Activated T-helper 1 cell treated with anti-CD3 and anti-CD28 coated beads, Interleukin-12 subunit alpha, Interleukin-12 subunit beta, Interleukin-2, Interleukin-4 antibody, amounts not matched to agents 30 ng/mL and 10 ng/mL and 1 ng/mL, durations not matched to agents 14 hours and 24 hours and 36 hours (primary cell): ENCODE results near the gene ACR. TPM values are rescaled to one million over a fixed set of nuclear protein-coding genes. Genes with fewer than 3 reads are reported as not detected.

Experiments
- DNase-seq: peaks from one replicate; pipeline ENCODE4 v3.0.0; 2021; ENCODE audit warnings: low spot score
- H3K27ac Mint-ChIP-seq: one replicate; pipeline ENCODE4 v1.8.0; 2021; ENCODE audit warnings: mild to moderate bottlenecking, mixed read lengths
- H3K27me3 Mint-ChIP-seq: one replicate; pipeline ENCODE4 v1.8.0; 2022; ENCODE audit warnings: mild to moderate bottlenecking, moderate library complexity, mixed read lengths; ENCODE audit not compliant: insufficient read depth
- H3K36me3 Mint-ChIP-seq: one replicate; pipeline ENCODE4 v1.8.0; 2021; ENCODE audit warnings: low read depth, mixed read lengths
- H3K4me1 Mint-ChIP-seq: one replicate; pipeline ENCODE4 v1.8.0; 2021; ENCODE audit warnings: low read depth, mixed read lengths
- H3K4me3 Mint-ChIP-seq: one replicate; pipeline ENCODE4 v1.8.0; 2021; ENCODE audit warnings: mild to moderate bottlenecking, moderate library complexity, mixed read lengths
- H3K9me3 Mint-ChIP-seq: one replicate; pipeline ENCODE4 v1.8.0; 2021; ENCODE audit warnings: mixed read lengths
- intact Hi-C: fragments of 100-400 bp; cut with micrococcal nuclease; formaldehyde crosslinking; loops from one replicate; pipeline ENCODE4 v1.15.1; 2024
- total RNA-seq: library from RNA; stranded (reverse); gene quantifications from 2 replicates; pipeline ENCODE4 v1.2.3, GENCODE V29; 2022

Gene ACR
- not detected in 2 replicates for total RNA-seq

DNA sequence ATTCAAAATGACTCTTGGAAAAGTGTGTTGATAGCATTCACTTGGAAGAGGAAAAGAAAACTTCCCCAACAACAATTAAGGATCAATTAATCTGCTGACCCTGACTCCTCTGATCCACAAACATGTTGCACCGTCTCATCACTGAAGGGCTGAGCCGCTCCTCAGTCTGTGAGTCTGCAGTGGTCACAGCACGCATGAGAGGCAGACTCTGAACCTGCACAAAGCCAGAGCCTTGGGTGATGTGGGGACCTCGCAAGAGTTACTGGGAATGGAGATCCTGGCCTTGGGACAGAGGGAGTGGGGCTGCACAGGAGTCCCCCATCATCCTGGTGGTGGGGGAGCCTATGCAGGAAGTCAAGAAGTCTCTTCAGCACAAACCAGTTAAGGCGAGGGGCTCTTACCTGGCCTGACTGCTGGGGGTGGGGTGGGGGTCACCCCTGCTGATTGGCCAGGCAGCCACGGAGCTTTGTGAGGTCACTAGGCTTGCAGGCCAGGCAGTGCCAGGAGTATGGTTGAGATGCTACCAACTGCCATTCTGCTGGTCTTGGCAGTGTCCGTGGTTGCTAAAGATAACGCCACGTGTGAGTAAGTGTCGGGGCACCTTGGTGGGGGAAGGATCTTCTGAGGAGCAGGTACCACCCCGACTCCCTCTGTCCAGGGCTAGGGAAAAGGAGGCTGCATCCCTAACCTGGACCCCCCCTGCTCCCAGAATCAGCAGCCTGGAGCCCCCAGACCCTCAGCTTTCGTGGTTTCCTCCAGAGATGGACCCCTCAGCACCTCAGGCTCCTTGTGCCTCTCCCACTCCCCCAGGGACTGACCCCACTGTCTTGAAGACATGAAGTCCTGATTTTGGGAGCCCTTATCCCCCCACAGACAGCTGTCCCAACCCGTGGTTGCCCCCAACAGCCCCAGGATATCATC lies at the start of gene ACR:
ACR (plus strand) TSS at position 477 of the 921 bp plus-strand sequence; CDS start at position 509, 32 bp downstream.
- Mint-ChIP-seq H3K4me3 (no peak within 1 kb of the TSS), H3K9me3 (no peaks in the 10 kb centered on the region), H3K27me3 (no peaks in the 10 kb centered on the region), H3K36me3 (no peaks in the 10 kb centered on the region), H3K27ac (no peak within 1 kb of the TSS), H3K4me1 (no peaks in the 10 kb centered on the region)
- no peak for DNase-seq
- intact Hi-C loops, result no loop called here

DNA sequence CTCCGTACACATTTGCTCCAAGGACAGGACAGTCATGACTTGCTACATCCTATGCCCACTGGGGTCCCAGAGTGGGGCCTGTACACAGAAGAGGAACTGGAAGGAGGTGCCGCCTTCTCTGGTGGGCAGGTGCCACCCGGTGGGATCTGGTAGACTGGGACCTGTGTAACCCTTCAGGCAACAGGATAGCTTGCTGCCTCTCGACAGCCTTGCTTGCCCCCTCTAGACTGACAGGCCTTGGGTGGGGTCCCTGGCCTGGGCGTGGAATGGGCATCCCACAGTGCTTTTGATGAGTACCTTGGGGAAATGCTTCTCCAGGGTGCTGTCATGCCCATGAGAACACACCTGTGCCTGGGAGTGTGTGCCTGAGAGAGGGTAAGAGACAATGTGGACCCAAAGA lies 49.6 kb upstream of the ACR start:
- intact Hi-C loops, result no loop called here
- H3K9me3 Mint-ChIP-seq, result no peaks in the 10 kb centered on the region
- H3K4me1 Mint-ChIP-seq, result peaks cover 7% of the 10 kb centered on the region
- no peak for DNase-seq
- no peak overlapping the region for H3K27ac Mint-ChIP-seq
- H3K4me3 Mint-ChIP-seq, result no peak overlapping the region
- no peaks in the 10 kb centered on the region for H3K36me3 Mint-ChIP-seq
- H3K27me3 Mint-ChIP-seq, result peaks cover 11% of the 10 kb centered on the region

DNA sequence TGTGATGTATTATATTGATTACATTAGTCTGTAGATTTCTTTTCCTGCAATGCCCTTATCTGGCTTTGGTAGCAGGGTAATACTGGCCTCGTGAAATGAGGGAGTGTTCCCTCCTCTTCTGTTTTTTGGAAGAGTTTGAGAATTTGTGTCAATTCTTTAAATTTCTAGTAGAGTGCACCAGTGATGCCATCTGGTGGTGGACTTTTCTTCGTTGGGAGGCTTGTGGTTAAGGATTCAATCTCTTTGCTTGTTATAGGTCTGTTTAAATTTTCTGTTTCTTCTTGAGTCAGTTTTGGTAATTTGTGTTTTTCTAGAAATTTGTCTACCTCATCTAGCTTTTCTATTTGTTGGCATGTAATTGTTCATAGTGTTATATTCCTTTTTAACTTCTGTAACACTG lies 46.5 kb upstream of the ACR start:
- Mint-ChIP-seq H3K36me3 (no peaks in the 10 kb centered on the region), H3K4me1 (peaks cover 7% of the 10 kb centered on the region), H3K27me3 (peaks cover 11% of the 10 kb centered on the region), H3K4me3 (no peak overlapping the region), H3K27ac (no peak overlapping the region), H3K9me3 (no peaks in the 10 kb centered on the region)
- peak; percentile 17 for DNase-seq
- intact Hi-C loops, result loop anchor here (2.0 to 5.0 kb wide), 4 partner anchors 63 to 154 kb away; partner anchors contain the start of genes ARSA and CHKB

DNA sequence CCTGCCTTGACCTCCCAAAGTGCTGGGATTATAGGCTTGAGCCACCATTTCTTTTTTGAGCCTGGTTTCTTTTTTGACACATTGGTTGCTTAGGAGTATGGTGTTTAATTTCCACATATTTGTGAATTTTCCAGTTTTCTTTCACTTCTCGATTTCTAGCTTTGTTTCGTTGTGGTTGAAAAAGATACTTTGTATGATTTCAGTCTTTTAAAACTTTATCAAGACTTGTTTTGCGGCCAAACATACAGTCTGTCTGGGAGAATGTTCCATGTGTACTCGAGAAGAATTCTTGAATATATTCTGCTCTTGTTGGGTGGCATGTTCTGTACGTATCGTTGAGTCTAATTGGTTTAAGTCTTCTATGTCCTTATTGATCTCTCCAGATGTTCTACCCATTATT lies 44.5 kb upstream of the ACR start:
- Mint-ChIP-seq H3K4me3 (no peak overlapping the region), H3K27ac (no peak overlapping the region), H3K36me3 (no peaks in the 10 kb centered on the region), H3K27me3 (peaks cover 11% of the 10 kb centered on the region), H3K9me3 (no peaks in the 10 kb centered on the region), H3K4me1 (peaks cover 7% of the 10 kb centered on the region)
- no peak for DNase-seq
- intact Hi-C loops, result loop anchor here (5.0 kb wide), 1 partner anchor 156 kb away; no protein-coding TSS in a partner anchor

- peaks cover 7% of the 10 kb centered on the region for H3K4me1 Mint-ChIP-seq
These were observed 43.9 kb upstream of the ACR start for GRCh38 chr22:50694099-50694605.

GRCh38 chr22:50694766-50695420 lies 43.1 kb upstream of the ACR start:
- intact Hi-C loops, result loop anchor here (5.0 kb wide), 1 partner anchor 158 kb away; no protein-coding TSS in a partner anchor
- H3K27me3 Mint-ChIP-seq, result peaks cover 11% of the 10 kb centered on the region
- no peak overlapping the region for H3K27ac Mint-ChIP-seq
- no peak for DNase-seq
- peaks cover 7% of the 10 kb centered on the region for H3K4me1 Mint-ChIP-seq
- no peak overlapping the region for H3K4me3 Mint-ChIP-seq
- H3K9me3 Mint-ChIP-seq, result no peaks in the 10 kb centered on the region
- no peaks in the 10 kb centered on the region for H3K36me3 Mint-ChIP-seq

More at GRCh38 chr22:50694099-50694605, 43.9 kb upstream of the ACR start:
- Mint-ChIP-seq H3K36me3 (no peaks in the 10 kb centered on the region), H3K4me3 (no peak overlapping the region), H3K9me3 (no peaks in the 10 kb centered on the region), H3K27ac (no peak overlapping the region), H3K27me3 (peaks cover 11% of the 10 kb centered on the region)
- DNase-seq, result no peak
- intact Hi-C loops, result loop anchor here (5.0 kb wide), 1 partner anchor 157 kb away; no protein-coding TSS in a partner anchor

DNA sequence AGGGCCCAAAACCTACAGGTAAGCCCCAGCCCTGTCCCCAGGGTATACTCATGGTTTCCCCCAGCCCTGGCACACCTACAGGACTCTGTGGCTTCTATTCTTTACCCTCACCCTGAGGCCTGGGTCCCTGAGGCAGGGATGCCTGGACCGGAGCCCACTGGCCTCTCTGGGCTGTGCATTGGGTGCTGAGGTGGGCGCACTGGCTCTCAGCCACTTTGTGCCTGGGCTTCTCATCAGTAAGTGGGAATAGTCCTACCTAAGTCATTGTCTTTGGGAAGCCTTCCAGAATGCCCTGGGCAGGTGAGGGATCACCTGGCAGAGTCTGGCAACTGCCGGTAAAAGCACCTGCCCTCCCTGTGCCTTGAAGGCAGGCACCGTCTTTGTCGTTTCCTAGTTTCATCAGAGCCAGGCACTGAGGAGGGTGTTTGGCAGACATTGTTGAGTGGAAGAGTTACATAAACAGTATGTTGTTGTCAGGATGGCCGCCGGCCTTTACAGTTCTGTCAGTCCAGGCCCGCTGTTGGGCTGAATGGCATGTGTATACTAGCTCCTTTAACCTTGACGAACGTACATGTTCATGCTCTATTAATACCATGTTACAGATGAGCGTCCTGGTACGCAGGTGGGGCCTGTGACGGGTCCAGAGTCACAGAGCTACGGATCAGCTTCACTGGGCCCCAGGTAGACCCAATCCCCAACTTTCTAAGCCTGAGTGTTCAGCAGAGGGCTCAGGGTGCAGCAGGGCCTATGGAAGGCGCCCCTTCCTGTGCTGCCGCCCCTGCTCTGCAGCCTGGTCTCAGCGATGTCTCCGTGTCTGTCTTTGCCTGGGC lies 42.4 kb upstream of the ACR start:
- intact Hi-C loops, result no loop called here
- no peak overlapping the region for H3K27ac Mint-ChIP-seq
- no peak overlapping the region for H3K4me3 Mint-ChIP-seq
- H3K4me1 Mint-ChIP-seq, result peaks cover 7% of the 10 kb centered on the region
- H3K27me3 Mint-ChIP-seq, result peaks cover 11% of the 10 kb centered on the region
- no peaks in the 10 kb centered on the region for H3K36me3 Mint-ChIP-seq
- no peak for DNase-seq
- no peaks in the 10 kb centered on the region for H3K9me3 Mint-ChIP-seq

GRCh38 chr22:50696251-50696798 lies 41.7 kb upstream of the ACR start:
- no peak for DNase-seq
- Mint-ChIP-seq H3K36me3 (no peaks in the 10 kb centered on the region), H3K4me1 (peaks cover 6% of the 10 kb centered on the region), H3K9me3 (no peaks in the 10 kb centered on the region), H3K27ac (no peak overlapping the region), H3K27me3 (peaks cover 11% of the 10 kb centered on the region), H3K4me3 (no peak overlapping the region)
- intact Hi-C loops, result no loop called here

DNA sequence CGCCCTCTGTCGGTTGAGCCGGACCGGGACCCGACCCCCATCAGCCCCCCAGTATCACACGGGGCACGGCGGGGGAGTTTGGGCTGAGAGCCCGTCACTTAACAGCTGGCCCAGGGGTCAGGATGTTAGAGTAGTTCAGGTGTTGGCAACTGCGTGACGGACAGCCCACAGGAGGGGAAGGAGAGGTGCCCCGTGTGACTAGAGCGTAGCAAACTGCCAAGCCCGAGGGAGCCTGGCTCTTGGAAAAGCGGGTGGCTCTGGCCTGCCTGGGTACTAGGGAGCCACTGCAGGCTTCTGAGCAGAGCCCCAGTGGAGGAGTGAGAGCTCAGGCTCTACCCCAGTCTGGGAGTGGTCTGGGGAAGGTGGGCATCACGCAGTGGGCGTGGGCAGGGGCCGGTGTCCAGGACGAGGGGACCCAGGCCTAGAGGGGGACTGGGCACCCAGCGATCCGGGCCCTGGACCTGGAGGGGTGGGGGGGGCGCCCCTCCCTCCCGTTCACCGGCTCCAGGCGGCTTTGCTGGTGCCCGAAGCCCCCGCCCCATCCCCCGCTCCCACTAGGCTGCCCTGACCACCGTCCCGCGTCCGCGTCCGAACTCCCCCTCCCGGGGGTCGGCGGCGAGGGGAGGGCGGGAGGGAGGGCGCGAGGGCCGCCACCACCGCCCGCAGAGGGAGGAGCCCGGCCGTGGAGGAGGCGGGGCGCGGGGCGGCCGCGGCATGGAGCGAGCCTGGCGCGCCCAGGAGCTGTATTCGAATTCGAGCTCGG lies 41.0 kb upstream of the ACR start:
- Mint-ChIP-seq H3K9me3 (no peaks in the 10 kb centered on the region), H3K27me3 (peaks cover 7% of the 10 kb centered on the region)

DNA sequence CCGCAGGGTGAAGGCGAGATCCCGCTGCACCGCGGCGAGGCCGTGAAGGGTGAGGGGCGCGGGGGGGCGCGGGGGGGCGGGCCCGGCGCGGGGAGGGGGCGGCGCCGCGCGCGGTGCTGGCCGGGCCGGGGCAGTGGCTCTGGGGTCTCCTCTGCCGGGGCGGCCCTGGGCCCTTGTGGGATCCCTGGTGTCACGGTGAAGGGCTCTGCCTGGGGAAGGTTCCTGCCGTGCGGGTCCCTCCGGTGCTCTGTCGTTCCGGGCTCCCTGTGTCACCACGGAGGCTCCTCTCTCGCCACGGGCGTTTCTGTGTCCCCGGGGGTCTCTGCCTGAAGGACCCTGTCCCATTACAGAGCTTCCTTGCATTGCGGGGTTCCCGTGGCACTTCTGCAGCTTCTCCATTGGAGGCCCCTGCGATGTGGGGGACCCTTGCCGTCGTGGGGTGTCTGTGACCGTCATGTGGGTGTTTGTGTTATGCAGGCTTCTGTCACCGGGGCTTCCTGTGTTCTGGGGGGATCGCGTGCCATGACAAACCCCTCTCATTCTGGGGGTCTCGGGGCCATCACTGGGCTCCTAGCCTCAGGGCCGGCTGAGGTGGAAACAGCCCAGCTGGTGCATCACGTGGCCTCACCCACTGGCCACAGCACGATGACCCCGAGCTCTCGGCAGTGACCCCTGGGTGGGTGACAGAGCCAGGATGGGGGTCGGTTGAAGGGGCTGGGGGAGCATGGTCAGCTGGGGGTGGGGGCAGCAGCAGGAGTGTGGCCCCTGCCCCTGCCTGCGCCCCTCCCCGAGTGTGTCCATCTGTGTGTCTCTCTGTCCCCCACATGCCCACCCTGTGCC lies 40.1 kb upstream of the ACR start:
- H3K27me3 Mint-ChIP-seq, result peaks cover 3% of the 10 kb centered on the region
- intact Hi-C loops, result no loop called here
- H3K4me1 Mint-ChIP-seq, result peaks cover 11% of the 10 kb centered on the region
- no peak overlapping the region for H3K4me3 Mint-ChIP-seq
- H3K36me3 Mint-ChIP-seq, result no peaks in the 10 kb centered on the region
- H3K27ac Mint-ChIP-seq, result no peak overlapping the region
- DNase-seq, result no peak
- H3K9me3 Mint-ChIP-seq, result no peaks in the 10 kb centered on the region

More for the DNA sequence above, 41.0 kb upstream of the ACR start:
- Mint-ChIP-seq H3K36me3 (no peaks in the 10 kb centered on the region), H3K4me1 (peaks cover 3% of the 10 kb centered on the region), H3K4me3 (no peak overlapping the region), H3K27ac (no peak overlapping the region)
- no peak for DNase-seq
- intact Hi-C loops, result no loop called here

DNA sequence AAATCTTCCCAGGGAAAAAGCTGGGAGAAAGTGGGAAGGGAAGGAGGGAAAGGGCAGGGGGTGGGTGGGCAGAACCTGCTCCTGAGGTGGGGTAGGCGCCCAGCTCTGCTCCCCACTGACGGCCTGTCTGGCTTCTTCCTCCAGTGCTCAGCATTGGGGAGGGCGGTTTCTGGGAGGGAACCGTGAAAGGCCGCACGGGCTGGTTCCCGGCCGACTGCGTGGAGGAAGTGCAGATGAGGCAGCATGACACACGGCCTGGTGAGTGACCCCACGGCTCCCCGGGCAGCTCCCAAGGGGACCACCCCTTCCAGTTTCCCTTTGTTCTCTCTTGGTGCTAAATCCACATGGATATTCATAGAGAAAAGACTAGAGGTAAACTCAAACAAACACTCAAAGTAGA lies 39.5 kb upstream of the ACR start:
- Mint-ChIP-seq H3K27ac (no peak overlapping the region), H3K4me3 (no peak overlapping the region), H3K27me3 (no peaks in the 10 kb centered on the region), H3K9me3 (no peaks in the 10 kb centered on the region), H3K36me3 (no peaks in the 10 kb centered on the region), H3K4me1 (peaks cover 11% of the 10 kb centered on the region)
- no peak for DNase-seq
- intact Hi-C loops, result no loop called here
